Testis (tissue), 3 donors: ENCODE data around the gene ISOC2. TPM values are rescaled to one million over a fixed set of nuclear protein-coding genes. Genes with fewer than 3 reads are reported as not detected.
A peak's percentile ranks its signal among the peaks of the same experiment; 100 is the strongest.

Experiments
- DNase-seq: peaks from one replicate; pipeline ENCODE4 v3.0.0-alpha.2; 2019
- H3K27ac ChIP-seq, 2 donors: fragments of 200-600 bp; sonication (generic); one replicate each; pipeline ENCODE4 v1.5.1; 2019
- H3K27me3 ChIP-seq: fragments of 200-600 bp; sonication (generic); one replicate; pipeline ENCODE4 v1.5.1; 2019
- H3K36me3 ChIP-seq: fragments of 200-600 bp; sonication (generic); one replicate; pipeline ENCODE4 v1.5.1; 2017; ENCODE audit warnings: low read depth; ENCODE audit errors: missing control alignments
- H3K4me1 ChIP-seq: fragments of 200-600 bp; sonication (generic); one replicate; pipeline ENCODE4 v1.5.1; 2019
- H3K4me3 ChIP-seq, 2 donors: fragments of 200-600 bp; sonication (generic); one replicate each; pipeline ENCODE4 v1.5.1; 2017 to 2019
- H3K9me3 ChIP-seq: fragments of 200-600 bp; sonication (generic); one replicate; pipeline ENCODE4 v1.5.1; 2017
- POLR2A ChIP-seq: fragments of 450-650 bp; IDR thresholded peaks from one replicate; pipeline ENCODE4 v1.6.1; 2017; ENCODE audit warnings: antibody characterized with exemption, mild to moderate bottlenecking, moderate library complexity
- WGBS, 2 donors: methylation state at CpG; one replicate each; pipeline ENCODE4 v1.1.5; 2018; 5-methylcytosine and 5-hydroxymethylcytosine counted together
- intact Hi-C: fragments of 100-400 bp; cut with DNase I; formaldehyde crosslinking; loops from one replicate; pipeline ENCODE4 v1.15.1; 2023; ENCODE audit warnings: low total_unique reads
- polyA plus RNA-seq: library from polyadenylated mRNA; stranded (reverse); fragments of 350-450 nt; fragmentation: Illumina TruSeq; extraction: RNeasy Lipid Tissue Mini Kit (QIAGEN cat#74804); gene quantifications from one replicate; pipeline ENCODE4 v1.2.3, GENCODE V29; 2014; ENCODE audit warnings: low read depth, low replicate concordance; ENCODE audit not compliant: insufficient read depth
- total RNA-seq, 2 donors: library from RNA; depleted of rRNA; stranded (reverse); fragments of >200 nt; gene quantifications; one replicate each; pipeline ENCODE4 v1.2.3, GENCODE V29; 2016
- TF ChIP-seq, protein P1 (sequence below), 3 experiments: fragments of 450-650 bp in 2 of 3; fragments of 200-600 bp in 1 of 3; sonication (generic) in 1 of 3; IDR thresholded peaks; one replicate each; pipeline ENCODE4 v1.5.1; 2016 to 2019; ENCODE audit warnings: antibody characterized with exemption in 3 of 3, mild to moderate bottlenecking in 2 of 3, moderate library complexity in 1 of 3

ISOC2 gene
- total and polyA plus RNA-seq, 3 donors from 2014 or later = 79.1 to 107 (median 98.5) TPM

DNA sequence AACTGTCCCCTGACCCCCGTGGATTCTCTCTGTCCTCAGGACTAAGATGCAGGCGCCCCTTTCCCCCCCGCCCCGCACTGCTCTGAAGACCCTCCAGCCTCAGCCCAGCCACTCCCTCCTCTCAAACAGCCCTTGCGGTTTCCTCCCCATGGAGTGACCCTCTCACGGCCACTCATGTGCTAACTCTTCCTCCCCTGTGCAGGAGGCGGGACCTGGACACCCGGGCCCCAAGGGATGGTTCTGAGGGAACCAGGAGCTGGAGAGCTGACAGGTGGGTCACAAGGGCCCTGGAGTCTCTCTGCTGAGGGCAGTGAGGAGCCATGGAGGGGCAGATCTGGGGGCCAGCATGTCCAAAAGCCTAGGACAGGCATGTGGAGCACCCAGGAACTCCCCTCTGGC, 1.9 kb downstream of the ISOC2 start:
- H3K9me3 ChIP-seq = no peaks in the 10 kb centered on the region
- H3K4me1 ChIP-seq = peaks cover 24% of the 10 kb centered on the region
- H3K4me3 ChIP-seq = no peak overlapping the region
- H3K27ac ChIP-seq = peak overlapping the region; percentile 95 to 96
- WGBS, 2 donors = 52 to 59% methylated on average over 8 of the region's 8 CpGs
- no peak for DNase-seq
- H3K36me3 ChIP-seq = no peaks in the 10 kb centered on the region
- TF ChIP-seq POLR2A = no peak
- TF ChIP-seq, protein P1, sequence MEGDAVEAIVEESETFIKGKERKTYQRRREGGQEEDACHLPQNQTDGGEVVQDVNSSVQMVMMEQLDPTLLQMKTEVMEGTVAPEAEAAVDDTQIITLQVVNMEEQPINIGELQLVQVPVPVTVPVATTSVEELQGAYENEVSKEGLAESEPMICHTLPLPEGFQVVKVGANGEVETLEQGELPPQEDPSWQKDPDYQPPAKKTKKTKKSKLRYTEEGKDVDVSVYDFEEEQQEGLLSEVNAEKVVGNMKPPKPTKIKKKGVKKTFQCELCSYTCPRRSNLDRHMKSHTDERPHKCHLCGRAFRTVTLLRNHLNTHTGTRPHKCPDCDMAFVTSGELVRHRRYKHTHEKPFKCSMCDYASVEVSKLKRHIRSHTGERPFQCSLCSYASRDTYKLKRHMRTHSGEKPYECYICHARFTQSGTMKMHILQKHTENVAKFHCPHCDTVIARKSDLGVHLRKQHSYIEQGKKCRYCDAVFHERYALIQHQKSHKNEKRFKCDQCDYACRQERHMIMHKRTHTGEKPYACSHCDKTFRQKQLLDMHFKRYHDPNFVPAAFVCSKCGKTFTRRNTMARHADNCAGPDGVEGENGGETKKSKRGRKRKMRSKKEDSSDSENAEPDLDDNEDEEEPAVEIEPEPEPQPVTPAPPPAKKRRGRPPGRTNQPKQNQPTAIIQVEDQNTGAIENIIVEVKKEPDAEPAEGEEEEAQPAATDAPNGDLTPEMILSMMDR (IDR thresholded peaks at IDR 0.05) = no peak
- intact Hi-C loops = no loop called here
- no peaks in the 10 kb centered on the region for H3K27me3 ChIP-seq

DNA sequence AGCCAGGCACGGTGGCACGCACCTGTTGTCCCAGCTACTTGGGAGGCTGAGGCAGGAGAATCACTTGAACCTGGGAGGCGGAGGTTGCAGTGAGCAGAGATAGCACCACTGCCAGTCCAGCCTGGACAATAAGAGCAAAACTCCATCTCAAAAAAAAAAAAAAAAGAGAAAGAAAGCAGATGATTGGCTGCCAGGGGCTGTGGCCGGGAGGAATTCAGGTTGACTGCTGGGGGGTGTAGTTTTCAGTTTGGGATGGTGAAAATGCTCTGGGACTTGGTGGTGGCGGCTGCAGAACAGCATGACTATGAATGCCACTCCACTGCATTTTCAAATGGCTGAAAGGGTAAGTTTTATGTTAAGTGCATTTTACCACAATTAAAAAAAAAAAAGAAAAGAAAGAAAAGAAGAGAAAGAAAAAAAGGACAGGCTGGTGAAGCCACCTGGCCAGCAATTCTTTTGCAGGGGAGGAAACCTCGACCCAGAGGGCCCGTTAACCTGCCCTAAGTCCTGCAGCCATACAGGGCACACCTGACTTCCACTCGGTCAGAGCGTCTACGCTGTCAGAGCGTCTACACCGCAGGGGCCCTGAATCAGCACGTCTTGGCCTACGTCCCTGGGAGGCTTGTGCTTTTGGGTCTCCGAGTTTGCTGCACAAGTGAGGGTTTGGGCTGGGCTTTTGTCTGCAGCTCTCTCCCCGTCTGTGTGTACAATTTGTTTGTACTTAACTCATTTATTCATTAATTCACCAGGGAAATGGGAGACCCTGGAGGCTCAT, 3.6 kb downstream of the ISOC2 start:
- intact Hi-C loops = no loop called here
- H3K4me1 ChIP-seq = peaks cover 39% of the 10 kb centered on the region
- peak overlapping the region in 1 of 2 donors; percentile 95 for H3K27ac ChIP-seq
- H3K9me3 ChIP-seq = no peaks in the 10 kb centered on the region
- 82 to 85% methylated on average over 16 of the region's 16 CpGs for WGBS, 2 donors
- no peaks in the 10 kb centered on the region for H3K36me3 ChIP-seq
- no peak overlapping the region for H3K4me3 ChIP-seq
- H3K27me3 ChIP-seq = no peaks in the 10 kb centered on the region
- no peak for DNase-seq
- TF ChIP-seq, protein P1 (IDR thresholded peaks at IDR 0.05) = no peak
- no peak for TF ChIP-seq POLR2A

DNA sequence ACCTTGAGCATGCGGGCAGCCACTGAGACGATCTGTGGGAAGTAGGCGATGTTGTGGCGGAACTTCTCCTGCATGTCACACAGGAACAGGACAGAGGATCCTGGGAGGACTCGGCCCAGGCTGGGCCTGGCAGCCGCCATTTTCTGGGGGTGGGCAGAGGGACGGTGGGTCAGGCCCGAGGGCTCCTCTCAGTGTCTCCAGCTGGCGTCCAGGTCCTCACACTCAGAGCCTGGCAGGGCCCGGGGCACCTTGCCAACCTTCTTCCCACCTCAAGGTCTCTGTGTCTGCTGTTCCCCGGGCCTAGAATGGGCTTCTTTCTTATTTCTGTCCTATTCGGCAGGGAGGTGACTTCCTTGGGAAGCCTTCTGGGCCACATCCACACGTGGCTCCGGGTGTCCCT, 5.1 kb downstream of the ISOC2 start:
- Histone ChIP-seq H3K27me3 (no peaks in the 10 kb centered on the region), H3K36me3 (no peaks in the 10 kb centered on the region), H3K4me3 (no peak overlapping the region), H3K4me1 (peaks cover 49% of the 10 kb centered on the region), H3K9me3 (no peaks in the 10 kb centered on the region), H3K27ac (no peak overlapping the region)
- 67 to 81% methylated on average over 10 to 14 of the region's 14 CpGs for WGBS, 2 donors
- intact Hi-C loops = no loop called here
- no peak for TF ChIP-seq POLR2A
- TF ChIP-seq, protein P1 (IDR thresholded peaks at IDR 0.05) = no peak
- peak; percentile 63 for DNase-seq

DNA sequence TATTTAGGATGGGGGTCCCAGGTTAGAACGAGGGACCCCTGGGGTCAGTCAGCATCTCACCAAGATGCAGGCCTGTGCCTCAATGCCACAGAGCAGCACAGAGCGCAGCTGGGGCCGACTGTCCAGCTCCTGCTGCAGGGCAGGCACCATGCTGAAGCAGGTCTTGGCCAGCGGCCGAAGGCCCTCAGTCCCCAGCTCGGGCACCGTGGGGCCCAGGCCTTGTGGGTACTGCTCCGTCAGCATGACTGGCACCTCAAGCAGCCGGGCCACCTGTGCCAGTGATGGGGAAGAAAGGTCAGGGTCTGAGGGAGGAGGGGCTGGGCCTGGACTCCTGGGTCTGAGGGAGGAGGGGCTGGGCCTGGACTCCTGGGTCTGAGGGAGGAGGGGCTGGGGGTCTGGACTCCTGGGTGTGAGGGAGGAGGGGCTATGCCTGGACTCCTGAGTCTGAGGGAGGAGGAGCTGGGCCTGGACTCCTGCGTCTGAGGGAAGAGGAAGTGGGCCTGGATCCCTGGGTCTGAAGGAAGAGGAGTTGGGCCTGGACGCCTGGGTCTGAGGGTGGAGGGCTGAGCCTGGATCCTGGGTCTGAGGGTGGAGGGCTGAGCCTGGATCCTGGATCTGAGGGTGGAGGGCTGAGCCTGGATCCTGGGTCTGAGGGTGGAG, 5.7 kb downstream of the ISOC2 start:
- intact Hi-C loops = no loop called here

More for the DNA sequence above, 5.7 kb downstream of the ISOC2 start:
- TF ChIP-seq POLR2A = no peak
- TF ChIP-seq, protein P1 (IDR thresholded peaks at IDR 0.05) = no peak
- H3K27ac ChIP-seq = no peak overlapping the region
- no peak for DNase-seq
- H3K36me3 ChIP-seq = no peaks in the 10 kb centered on the region
- 65 to 87% methylated on average over 5 to 11 of the region's 11 CpGs for WGBS, 2 donors
- H3K27me3 ChIP-seq = no peaks in the 10 kb centered on the region
- H3K9me3 ChIP-seq = no peaks in the 10 kb centered on the region
- no peak overlapping the region for H3K4me3 ChIP-seq
- H3K4me1 ChIP-seq = peaks cover 44% of the 10 kb centered on the region
